IMR-90 (cell line): ENCODE data around the gene SASH3. TPM values are rescaled to one million over a fixed set of nuclear protein-coding genes. Genes with fewer than 3 reads are reported as not detected.

Experiments
- ATAC-seq: fragments of 200-7000 bp; cut with Tn5 transposase; 2 replicates; pipeline ENCODE4 v1.9.1; 2020; ENCODE audit warnings: low read depth, mild to moderate bottlenecking, moderate library complexity
- BruUV-seq: library from RNA; stranded (reverse); fragments of 400-500 nt; replicated peaks from 2 replicates; lab custom pipeline; 2021; lab: Mats Ljungman, UMichigan
- CTCF ChIA-PET: fragments of 300-600 bp; formaldehyde crosslinking; extraction: SDS; loops from one replicate; lab custom pipeline; 2021; ENCODE audit warnings: antibody characterized with exemption; lab: Yijun Ruan, JAX
- POLR2A ChIA-PET: fragments of 300-600 bp; sonication (Branson Sonifier 250); formaldehyde crosslinking; loops from one replicate; lab custom pipeline; 2022; ENCODE audit warnings: antibody characterized with exemption; ENCODE audit not compliant: unreplicated experiment; lab: Charles Lee
- DNase-seq: peaks from one replicate; pipeline ENCODE4 v3.0.0; 2013
- H2AFZ ChIP-seq: replicated peaks from 2 replicates; pipeline ENCODE3; 2013; ENCODE audit warnings: low read length, mild to moderate bottlenecking; ENCODE audit not compliant: poor library complexity
- H2AK5ac ChIP-seq: 2 replicates; pipeline ENCODE4 v1.6.1; 2013; ENCODE audit warnings: low read depth, low read length, inconsistent platforms
- H2AK9ac ChIP-seq: replicated peaks from 2 replicates; pipeline ENCODE3; 2013; ENCODE audit warnings: mild to moderate bottlenecking, low read depth, low read length, moderate library complexity; ENCODE audit not compliant: poor library complexity
- H2BK120ac ChIP-seq: 2 replicates; pipeline ENCODE4 v1.6.1; 2013; ENCODE audit warnings: low read depth, low read length, inconsistent platforms
- H2BK15ac ChIP-seq: 3 replicates; pipeline ENCODE4 v1.6.1; 2013; ENCODE audit warnings: low read depth, low read length, inconsistent platforms
- H2BK20ac ChIP-seq: 2 replicates; pipeline ENCODE4 v1.6.1; 2013; ENCODE audit warnings: low read depth, mild to moderate bottlenecking, inconsistent platforms, low read length, moderate library complexity
- H2BK5ac ChIP-seq: 2 replicates; pipeline ENCODE4 v1.6.1; 2013; ENCODE audit warnings: mild to moderate bottlenecking, low read depth, low read length, inconsistent platforms; ENCODE audit not compliant: poor library complexity, severe bottlenecking
- H3K14ac ChIP-seq: replicated peaks from 2 replicates; pipeline ENCODE4 v1.6.1; 2013; ENCODE audit warnings: low read depth, low read length, inconsistent platforms
- H3K18ac ChIP-seq: 2 replicates; pipeline ENCODE4 v1.6.1; 2013; ENCODE audit warnings: low read depth, low read length, control low read depth
- H3K23ac ChIP-seq: 2 replicates; pipeline ENCODE4 v1.6.1; 2013; ENCODE audit warnings: low read depth, low read length, inconsistent platforms
- H3K27ac ChIP-seq: 2 replicates; pipeline ENCODE4 v1.5.1; 2013; ENCODE audit warnings: mild to moderate bottlenecking, control low read depth, low read length; ENCODE audit not compliant: insufficient read depth
- H3K27me3 ChIP-seq: 2 replicates; pipeline ENCODE4 v1.6.1; 2013; ENCODE audit warnings: low read length; ENCODE audit not compliant: control insufficient read depth, insufficient read depth
- H3K36me3 ChIP-seq: 2 replicates; pipeline ENCODE4 v1.6.1; 2013; ENCODE audit warnings: low read length, mixed read lengths; ENCODE audit not compliant: control insufficient read depth, insufficient read depth
- H3K4ac ChIP-seq: 2 replicates; pipeline ENCODE4 v1.6.1; 2013; ENCODE audit warnings: low read depth, low read length, inconsistent platforms
- H3K4me1 ChIP-seq: 2 replicates; pipeline ENCODE4 v1.6.1; 2013; ENCODE audit warnings: low read length, mixed read lengths; ENCODE audit not compliant: control insufficient read depth, insufficient read depth
- H3K4me2 ChIP-seq: 2 replicates; pipeline ENCODE4 v1.6.1; 2013; ENCODE audit warnings: low read depth, mild to moderate bottlenecking, control low read depth, low read length, moderate library complexity
- H3K4me3 ChIP-seq: 2 replicates; pipeline ENCODE4 v1.5.1; 2013; ENCODE audit warnings: low read depth, mild to moderate bottlenecking, control low read depth, low read length, moderate library complexity; ENCODE audit not compliant: insufficient read depth
- H3K56ac ChIP-seq: 2 replicates; pipeline ENCODE4 v1.6.1; 2013; ENCODE audit warnings: low read length, inconsistent platforms; ENCODE audit not compliant: insufficient read depth; ENCODE audit errors: extremely low read depth
- H3K79me1 ChIP-seq, 2 experiments: 2 replicates each; pipeline ENCODE4 v1.6.1; 2013; ENCODE audit warnings: low read length in 2 of 2, inconsistent platforms in 1 of 2, low read depth in 1 of 2
- H3K9ac ChIP-seq: 2 replicates; pipeline ENCODE4 v1.6.1; 2013; ENCODE audit warnings: low read depth, low read length, control low read depth
- H3K9me1 ChIP-seq: 2 replicates; pipeline ENCODE4 v1.6.1; 2013; ENCODE audit warnings: low read length, inconsistent platforms; ENCODE audit not compliant: insufficient read depth
- H3K9me3 ChIP-seq: 2 replicates; pipeline ENCODE4 v1.6.1; 2013; ENCODE audit warnings: low read length; ENCODE audit not compliant: control insufficient read depth, insufficient read depth
- H4K20me1 ChIP-seq: 2 replicates; pipeline ENCODE4 v1.6.1; 2013; ENCODE audit warnings: low read length, inconsistent platforms; ENCODE audit not compliant: insufficient read depth
- H4K5ac ChIP-seq: 2 replicates; pipeline ENCODE4 v1.6.1; 2013; ENCODE audit warnings: mild to moderate bottlenecking, low read depth, low read length, control low read depth
- H4K8ac ChIP-seq, 2 experiments: 2 replicates each; pipeline ENCODE4 v1.6.1; 2013; ENCODE audit warnings: low read depth in 2 of 2, low read length in 2 of 2, control low read depth in 1 of 2, inconsistent platforms in 1 of 2
- H4K91ac ChIP-seq: 2 replicates; pipeline ENCODE4 v1.6.1; 2013; ENCODE audit warnings: low read depth, low read length, inconsistent platforms; ENCODE audit not compliant: insufficient read depth
- SMC3 ChIP-seq: fragments of 150-350 bp; IDR thresholded peaks from 2 replicates; pipeline ENCODE4 v1.6.1; 2016; ENCODE audit warnings: low read depth, mild to moderate bottlenecking, antibody characterized with exemption, low read length, moderate library complexity
- WGBS, 2 experiments: methylation state at CpG; one replicate each; pipeline versions ENCODE4 v1.1.5 to v1.1.7; 2013; ENCODE audit warnings: missing lambda C conversion rate in 2 of 2; ENCODE audit not compliant: insufficient read length in 1 of 2; ENCODE audit errors: extremely low coverage in 2 of 2; 5-methylcytosine and 5-hydroxymethylcytosine counted together
- dilution Hi-C: fragments of 300-500 bp; cut with HindIII; formaldehyde crosslinking; loops from one replicate; pipeline ENCODE4 v1.14.3; 2018; ENCODE audit warnings: low sequenced_read_pairs; ENCODE audit not compliant: unreplicated experiment
- in situ Hi-C: fragments of 300-500 bp; cut with MboI; formaldehyde crosslinking; loops from 3 replicates; pipeline ENCODE4 v1.14.3; 2019; ENCODE audit warnings: low sequenced_read_pairs, inconsistent platforms, mixed read lengths
- intact Hi-C: fragments of 100-400 bp; cut with micrococcal nuclease; formaldehyde crosslinking; loops from 2 replicates; pipeline ENCODE4 v1.10.0; 2022
- polyA plus RNA-seq, 3 experiments: library from polyadenylated mRNA; depleted of rRNA; stranded (reverse); fragments of >200 nt; gene quantifications; 2 replicates each; pipeline ENCODE4 v1.2.3, GENCODE V29; 2012; ENCODE audit warnings: low replicate concordance in 1 of 3
- total RNA-seq: library from RNA; depleted of rRNA; stranded (reverse); fragments of >200 nt; gene quantifications from 2 replicates; pipeline ENCODE4 v1.2.3, GENCODE V29; 2012

Gene SASH3
- total and polyA plus RNA-seq, 2 of the 4 experiments (the other 2 are of a cell fraction), result not detected

DNA sequence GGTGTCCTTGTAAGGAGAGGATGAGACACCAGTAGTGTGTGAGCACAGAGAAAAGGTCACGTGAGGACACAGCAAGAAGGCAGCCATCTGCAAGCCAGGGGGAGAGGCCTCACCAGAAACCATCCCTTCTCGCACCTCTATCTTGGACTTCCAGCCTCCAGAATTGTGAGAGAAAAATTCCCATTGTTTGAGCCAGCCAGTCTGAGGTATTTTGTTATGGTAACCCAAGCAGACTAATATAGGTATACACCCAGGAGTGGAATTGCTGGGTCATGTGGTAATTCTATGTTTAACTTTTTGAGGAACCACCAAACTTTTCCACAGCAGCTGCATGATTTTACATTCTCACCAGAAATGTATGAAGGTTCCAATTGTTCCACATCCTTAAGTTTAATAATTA, 38.4 kb downstream of the SASH3 start:
- Histone ChIP-seq H4K91ac (no peak overlapping the region), H3K18ac (no peak overlapping the region), H4K8ac (no peak overlapping the region), H3K14ac (no peak overlapping the region), H4K5ac (no peak overlapping the region), H3K4ac (no peak overlapping the region), H3K36me3 (peaks cover 4% of the 10 kb centered on the region; the same call in 1 of the 2 replicates), H2AK9ac (no peak overlapping the region), H2BK20ac (no peak overlapping the region), H3K9me3 (peaks cover 3% of the 10 kb centered on the region; the same call in 1 of the 2 replicates), H4K20me1 (no peaks in the 10 kb centered on the region), H2BK5ac (no peak overlapping the region), H3K4me3 (no peak overlapping the region), H3K27ac (no peak overlapping the region), H3K27me3 (no peaks in the 10 kb centered on the region; the same call in none of the 2 replicates), H3K4me2 (no peak overlapping the region), H2AFZ (no peak overlapping the region), H2AK5ac (no peak overlapping the region), H3K56ac (no peak overlapping the region), H3K9ac (no peak overlapping the region), H3K79me1 (peaks cover 0 to 8% of the 10 kb centered on the region in 2 experiments; a peak in 1 of 4 replicates), H3K9me1 (no peaks in the 10 kb centered on the region), H2BK15ac (no peak overlapping the region), H2BK120ac (no peak overlapping the region), H3K4me1 (no peaks in the 10 kb centered on the region), H3K23ac (no peak overlapping the region; the same call in 1 of the 2 replicates)
- WGBS, 2 experiments, result no CpG with 5 or more reads among the region's 2 CpGs
- in situ Hi-C loops (no loop called here), intact Hi-C loops (no loop called here), dilution Hi-C loops (no loop called here)
- BruUV-seq, result no TSS peak
- ChIA-PET POLR2A (no interaction called here), CTCF (no interaction called here)
- DNase-seq (peak; percentile 33), ATAC-seq (no peak)
- no peak for TF ChIP-seq SMC3
